ENCODE results near the gene ADGRG2.

The ADGRG2 gene, protein sequence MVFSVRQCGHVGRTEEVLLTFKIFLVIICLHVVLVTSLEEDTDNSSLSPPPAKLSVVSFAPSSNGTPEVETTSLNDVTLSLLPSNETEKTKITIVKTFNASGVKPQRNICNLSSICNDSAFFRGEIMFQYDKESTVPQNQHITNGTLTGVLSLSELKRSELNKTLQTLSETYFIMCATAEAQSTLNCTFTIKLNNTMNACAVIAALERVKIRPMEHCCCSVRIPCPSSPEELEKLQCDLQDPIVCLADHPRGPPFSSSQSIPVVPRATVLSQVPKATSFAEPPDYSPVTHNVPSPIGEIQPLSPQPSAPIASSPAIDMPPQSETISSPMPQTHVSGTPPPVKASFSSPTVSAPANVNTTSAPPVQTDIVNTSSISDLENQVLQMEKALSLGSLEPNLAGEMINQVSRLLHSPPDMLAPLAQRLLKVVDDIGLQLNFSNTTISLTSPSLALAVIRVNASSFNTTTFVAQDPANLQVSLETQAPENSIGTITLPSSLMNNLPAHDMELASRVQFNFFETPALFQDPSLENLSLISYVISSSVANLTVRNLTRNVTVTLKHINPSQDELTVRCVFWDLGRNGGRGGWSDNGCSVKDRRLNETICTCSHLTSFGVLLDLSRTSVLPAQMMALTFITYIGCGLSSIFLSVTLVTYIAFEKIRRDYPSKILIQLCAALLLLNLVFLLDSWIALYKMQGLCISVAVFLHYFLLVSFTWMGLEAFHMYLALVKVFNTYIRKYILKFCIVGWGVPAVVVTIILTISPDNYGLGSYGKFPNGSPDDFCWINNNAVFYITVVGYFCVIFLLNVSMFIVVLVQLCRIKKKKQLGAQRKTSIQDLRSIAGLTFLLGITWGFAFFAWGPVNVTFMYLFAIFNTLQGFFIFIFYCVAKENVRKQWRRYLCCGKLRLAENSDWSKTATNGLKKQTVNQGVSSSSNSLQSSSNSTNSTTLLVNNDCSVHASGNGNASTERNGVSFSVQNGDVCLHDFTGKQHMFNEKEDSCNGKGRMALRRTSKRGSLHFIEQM
- 0 to 0.15 reads per million in 2 donors for total RNA-seq

DNA sequence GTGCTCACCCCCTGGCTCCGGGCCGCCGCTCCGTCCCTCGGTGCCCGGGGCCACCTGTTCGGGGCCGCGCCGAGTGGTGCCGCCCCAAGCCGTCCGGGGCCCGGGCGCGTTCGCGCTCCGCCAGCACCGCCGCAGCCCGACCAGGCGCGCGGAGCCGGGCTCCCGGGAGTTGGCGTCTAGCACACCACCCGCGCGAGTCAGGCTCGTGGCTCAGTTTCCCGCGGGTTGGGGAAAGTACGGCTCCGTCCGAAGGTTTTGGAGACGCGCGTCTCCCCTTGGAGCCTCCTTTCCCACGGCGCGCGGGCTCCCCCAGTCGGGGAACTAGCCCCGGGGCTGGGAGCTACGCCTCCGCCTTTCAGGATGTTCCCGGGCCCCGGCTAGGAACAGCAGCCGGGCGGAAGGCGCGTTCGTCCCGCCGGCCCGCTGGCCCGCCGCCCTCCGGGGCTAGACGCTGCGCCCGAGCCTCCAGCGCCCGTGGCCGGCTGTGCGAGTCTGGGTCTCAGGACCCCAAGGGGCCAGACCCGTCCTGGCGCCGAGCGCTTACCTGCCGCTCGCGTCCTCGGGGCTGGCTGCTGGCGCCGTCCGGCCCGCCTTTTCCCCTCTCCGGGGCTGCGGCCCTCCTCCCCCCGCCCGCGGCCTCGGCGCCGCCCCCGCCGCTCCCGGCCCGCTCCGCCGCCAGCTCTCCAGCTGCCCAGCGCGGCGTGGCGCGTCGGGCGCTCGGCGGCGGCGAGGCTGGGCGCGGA, at the start of gene ADGRG2:
ADGRG2 (minus strand) TSS at position 571 of the 743 bp plus-strand sequence. CDS start 53,634 bp downstream, outside the sequence.
- peak; percentile 10 for DNase-seq

DNA sequence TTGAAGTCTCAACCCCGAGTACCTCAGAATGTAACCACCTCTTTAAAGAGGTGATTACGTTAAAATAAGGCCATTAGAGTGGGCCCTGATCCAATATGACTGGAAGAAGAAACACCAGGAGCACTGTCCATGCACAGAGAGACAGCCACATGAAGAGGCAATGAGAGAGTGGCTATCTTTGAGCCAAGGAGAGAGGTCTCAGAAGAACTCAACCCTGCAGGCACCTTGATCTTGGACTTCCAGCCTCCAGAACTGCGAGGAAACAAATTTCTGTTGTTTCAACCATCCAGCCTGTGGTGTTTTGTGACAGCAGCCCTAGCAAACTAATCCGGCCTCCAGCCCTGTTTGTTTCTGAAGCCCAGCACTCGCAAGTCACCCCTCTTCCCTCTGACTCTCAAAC, 46.3 kb upstream of the ADGRG2 start:
- DNase-seq: no peak

DNA sequence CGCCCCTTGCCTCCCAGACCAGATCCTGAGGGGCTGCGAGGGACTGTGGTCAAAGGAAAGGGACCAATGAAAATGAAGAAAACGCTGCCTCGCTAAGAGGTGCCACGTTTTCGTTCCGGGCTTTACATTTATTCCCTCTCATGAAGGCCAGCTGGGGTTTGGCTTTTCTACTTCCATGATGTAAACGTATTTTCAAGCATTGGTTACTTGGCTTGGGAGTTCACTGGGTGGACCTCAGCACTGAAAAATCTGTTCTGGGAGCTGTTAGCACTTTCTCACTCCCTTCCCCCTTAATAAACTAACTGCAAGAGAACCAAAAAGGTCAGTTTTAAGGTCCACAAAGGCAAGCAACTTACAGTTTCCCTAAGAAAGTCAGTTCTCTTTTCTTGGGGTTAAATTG, 40.6 kb upstream of the ADGRG2 start:
- no peak for DNase-seq

DNA sequence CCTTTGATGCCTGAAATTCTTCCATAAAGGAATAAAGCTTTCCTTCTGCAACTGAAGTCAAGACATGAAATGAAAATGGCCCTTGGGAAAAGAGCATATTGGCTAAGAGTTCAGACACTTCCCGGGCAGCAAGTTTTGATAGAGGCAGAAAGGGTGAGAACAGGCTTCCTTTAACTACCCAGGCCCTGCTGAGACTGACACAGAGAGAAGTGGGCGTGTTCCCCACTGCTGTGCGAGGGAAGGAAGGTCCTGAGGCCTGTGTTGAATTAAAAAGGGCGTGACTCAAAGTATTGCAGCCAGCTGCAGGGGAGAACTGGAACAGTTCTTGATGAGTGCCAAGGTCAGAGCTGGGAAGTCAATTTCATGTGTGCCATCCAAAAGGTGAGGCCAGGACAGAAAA, 33.9 kb upstream of the ADGRG2 start:
- no peak for DNase-seq

DNA sequence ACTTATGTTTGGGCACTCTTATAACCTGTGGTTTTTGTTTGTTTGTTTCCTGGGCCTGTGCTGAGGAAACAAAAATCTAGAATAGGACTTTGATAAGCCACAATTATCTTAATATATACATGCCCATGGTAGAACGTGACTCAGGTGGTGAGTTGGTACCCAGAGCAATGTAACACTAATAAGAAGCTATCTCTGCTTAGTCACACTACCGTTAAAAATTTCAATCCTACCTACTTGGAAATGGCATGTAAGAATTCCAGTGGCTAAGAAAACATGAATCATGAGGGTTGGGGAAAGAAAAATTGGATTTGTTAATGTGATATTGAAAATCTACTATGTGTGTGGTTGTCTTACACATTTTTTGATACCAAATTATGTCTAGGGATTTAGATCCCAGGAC, 30.5 kb upstream of the ADGRG2 start:
- DNase-seq: no peak

DNA sequence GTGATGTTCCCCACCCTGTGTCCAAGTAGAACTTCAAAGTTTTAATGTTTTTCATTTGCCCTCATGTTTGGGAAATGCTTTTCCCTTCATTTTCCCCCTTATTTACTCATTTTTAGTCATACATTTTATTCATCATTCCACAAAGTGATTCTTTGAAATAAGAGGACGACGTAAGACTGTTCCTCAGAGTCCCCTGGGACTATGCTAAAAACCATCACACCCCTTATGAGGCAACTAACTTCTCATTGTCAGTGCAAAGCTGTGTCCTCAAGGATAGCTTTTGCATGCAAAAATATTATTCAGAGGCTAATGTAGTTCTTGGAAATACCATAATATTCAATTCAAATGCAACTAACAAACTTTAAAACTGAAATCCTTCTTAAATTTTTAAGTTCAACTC, 14.8 kb upstream of the ADGRG2 start:
- DNase-seq: no peak

DNA sequence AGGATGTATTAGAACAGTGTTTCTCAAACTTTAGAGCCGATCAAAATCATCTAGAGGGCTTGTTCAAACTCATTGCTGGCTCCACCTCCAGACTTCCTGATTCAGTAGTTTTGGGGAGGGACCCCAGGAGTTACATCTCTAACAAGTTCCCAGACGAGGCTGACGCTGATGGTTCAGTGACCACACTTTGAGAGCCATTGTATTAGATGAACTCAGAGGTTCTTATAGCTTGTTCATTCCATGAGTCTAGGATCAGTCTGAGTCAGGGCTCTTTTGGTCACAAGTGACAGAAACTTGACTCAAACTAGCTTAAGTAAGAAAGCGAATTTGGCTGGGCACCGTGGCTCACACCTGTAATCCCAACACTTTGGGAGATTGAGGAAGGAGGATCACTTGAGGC, 11.5 kb upstream of the ADGRG2 start:
- DNase-seq: no peak

DNA sequence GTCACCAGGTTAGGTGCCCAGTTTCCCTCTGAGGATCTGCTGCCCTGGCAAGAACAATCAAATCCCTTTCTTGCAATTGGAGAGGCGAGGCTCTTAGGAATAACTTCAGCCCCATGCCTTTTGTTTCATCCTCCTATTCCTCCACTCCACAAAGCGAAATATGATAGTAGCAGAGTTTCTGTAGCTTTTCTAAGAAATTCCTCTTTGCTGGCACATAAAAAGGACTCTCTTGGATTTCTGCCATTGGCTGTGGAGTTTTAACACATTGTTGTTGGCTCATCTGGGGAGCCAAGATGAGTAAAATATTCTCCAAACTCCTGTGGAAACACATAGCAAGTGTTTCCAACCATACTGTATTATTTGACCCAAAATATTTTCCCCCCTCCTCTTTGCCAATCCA, 11.0 kb upstream of the ADGRG2 start:
- DNase-seq: no peak

DNA sequence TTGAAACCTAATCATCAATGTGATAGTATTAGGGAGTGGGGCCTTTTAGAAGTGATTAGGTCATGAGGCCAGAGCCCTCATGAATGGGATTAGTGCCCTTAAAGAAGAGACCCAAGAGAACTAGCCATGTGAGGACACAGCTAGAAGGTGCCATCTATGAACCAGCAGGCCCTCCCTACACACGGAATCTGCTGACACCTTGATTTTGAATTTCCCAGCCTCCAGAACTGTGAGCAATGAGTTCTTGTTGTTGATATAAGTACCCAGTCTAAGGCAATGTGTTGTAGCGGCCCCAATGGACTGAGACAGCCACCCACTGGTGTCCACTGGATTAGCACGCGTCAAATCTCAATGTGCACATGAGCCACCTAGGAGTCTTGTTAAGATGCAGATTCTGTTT, 8.4 kb upstream of the ADGRG2 start:
- DNase-seq: no peak

DNA sequence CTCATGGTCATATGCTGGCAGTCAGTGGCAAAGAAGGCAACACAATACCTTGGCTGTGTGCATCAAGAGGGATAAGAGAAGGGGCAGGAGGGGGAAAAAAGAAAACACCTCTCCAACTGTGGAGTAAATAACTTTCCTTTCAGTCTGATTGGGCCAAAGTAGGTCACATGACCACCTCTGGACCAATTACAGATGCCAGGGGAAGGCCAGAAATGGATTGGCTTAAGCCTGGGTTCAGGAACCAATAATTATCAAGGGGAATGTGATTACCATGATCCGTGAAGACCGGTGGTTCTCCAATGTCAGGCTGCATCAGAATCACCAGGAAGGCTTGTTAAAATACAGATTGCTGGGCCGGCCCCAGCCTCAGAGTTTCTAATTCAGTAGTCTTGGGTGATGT, 7.4 kb upstream of the ADGRG2 start:
- no peak for DNase-seq

DNA sequence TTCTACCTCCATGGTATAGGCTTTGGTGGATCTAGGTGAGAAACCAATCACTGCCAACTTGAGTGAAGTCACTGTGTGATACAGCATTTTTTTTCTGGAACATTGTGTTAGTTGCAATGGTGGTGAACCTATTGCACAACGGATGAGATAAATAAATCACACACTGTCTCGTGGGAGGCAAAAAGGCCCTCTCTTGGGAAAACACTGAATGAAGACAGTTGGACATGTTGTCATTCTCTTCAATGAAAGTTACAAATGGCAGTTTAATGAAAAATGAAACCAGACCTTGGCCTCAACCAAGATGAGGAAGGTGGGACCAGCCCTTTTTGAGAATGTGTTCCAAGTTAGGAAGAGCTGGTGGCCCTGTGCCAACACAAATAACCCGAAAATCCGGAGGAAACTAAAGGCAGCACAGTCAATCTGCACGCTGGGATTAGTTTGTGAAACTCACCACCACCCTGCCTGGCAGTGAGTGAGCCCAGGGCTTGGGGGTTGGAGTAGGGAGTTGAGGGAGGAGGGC, 5.4 kb upstream of the ADGRG2 start:
- no peak for DNase-seq

DNA sequence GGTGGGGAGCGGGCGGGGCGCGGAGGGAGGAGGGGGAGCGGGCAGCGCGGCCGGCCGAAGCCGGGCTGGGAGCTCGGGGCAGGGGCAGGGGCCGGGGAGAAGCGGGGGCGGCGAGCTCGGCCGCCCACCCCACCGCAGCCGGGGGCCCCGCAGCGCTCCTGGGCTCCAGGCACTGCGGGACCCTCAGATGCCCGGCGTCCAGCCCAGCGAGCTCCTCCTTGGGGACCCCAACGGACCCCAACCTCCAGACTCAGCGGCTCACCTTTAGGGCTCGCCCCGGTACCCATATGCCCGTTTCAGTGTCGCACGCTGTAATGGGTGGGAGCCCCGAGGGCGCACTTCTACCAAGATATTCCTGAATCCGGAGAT, 357 bp upstream of the ADGRG2 start:
- DNase-seq: no peak

DNA sequence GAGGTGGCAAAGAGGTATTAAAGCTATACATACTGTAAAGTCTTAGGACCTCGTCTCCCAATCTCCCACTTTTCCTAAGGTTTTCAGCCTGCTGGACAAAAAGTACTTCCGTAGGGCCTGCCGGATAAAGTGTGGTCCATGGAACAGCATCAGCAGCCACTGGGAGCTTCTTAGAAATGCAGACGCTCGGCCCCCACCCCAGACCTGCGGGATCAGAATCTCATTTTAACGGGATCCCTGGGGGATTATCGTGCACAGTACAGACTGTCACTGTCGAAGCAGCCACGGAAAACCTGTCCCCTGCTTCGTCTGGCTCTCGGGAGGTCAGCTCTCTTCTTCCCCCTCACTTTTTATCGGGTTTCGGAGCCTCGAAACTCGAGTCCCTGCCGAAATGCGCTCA, 802 bp downstream of the ADGRG2 start:
- DNase-seq: no peak

DNA sequence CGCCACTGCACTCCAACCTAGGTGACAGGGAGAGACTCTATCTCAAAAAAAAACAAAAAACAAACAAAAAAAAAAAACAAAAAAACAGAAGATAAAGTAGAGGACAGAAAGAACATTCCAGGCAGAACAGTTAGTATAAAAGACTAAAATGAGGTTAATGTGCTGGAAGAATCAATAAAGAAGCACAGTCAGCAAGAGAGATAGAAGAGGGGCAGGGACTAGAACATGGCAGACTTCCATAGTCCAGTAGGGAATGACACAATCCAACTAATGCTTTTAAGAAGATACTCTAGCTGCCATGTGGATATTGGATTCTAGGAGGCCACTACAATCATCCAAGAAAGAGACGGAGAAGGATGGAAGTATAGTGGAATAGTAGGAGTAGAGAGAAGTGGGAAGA, 11.6 kb downstream of the ADGRG2 start:
- no peak for DNase-seq

DNA sequence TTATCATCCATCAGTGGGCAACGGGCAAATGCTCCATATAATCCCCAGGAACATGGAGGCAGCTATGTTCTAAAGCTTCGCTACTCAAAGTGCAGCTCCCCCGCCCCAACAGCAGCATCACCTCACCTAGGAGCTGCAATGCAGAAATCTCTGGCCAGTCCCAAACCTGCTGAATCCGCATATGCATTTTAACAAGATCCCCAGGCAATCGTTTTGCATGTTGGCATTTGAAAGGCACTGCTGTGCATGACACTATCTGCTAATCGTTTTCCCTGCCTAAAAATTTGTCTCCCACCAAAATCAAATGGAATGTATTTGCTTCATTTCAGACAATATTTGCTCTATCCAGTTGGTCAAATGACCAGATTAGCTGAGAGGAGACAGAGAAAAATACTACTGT, 15.2 kb downstream of the ADGRG2 start:
- DNase-seq: no peak

DNA sequence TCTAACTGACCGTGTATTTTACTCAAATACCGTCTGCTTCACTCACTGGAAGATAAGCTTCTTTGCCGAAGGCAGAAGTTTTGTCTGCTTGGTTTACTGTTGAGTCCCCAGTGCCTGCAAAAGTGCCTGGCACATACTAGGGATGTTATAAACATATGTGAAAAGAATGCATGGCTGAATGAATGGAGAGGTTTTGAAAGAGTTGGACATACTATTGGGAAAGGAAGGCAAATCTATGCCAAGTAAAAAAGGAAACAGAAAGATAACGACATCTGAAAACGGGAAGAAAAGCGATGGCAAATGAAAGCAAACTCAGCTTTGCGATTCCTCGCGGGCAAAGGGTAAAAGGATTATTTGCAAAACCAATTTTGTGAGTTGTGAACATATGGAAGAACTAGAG, 21.7 kb downstream of the ADGRG2 start:
- DNase-seq: no peak

DNA sequence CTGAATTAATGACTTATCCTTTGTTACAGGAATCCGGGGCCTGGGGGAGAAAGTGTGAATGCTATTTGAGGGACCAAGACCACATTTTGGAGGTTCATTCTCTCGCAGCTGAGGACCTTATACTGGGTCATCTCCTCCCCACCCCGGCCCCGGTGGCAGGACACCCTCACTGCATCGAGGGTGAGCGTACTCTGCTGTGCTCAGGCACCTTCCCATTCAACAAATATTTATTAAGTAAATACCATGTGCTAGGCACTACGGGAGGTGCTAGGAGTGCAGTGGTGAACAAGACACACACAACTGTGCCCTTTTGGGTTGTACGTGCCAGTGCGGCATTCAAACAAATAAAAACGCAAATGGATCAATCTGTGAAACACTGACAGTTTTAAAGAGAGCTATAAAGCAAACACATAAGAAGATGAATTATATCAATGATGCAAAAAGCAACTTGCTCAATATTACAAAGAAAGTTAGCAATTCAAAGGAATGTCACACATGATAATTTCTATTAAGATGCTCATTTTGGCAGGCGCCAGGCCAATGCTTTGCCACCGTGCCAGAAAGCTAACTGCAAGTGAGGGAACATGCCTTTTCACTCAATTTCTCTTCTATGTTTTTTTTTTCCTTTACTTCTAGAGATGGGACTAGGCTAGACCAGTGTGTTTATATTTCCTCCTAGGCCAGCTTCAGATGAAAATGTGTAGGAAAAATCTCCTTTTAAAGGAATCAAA, 24.6 kb downstream of the ADGRG2 start:
- DNase-seq: no peak

DNA sequence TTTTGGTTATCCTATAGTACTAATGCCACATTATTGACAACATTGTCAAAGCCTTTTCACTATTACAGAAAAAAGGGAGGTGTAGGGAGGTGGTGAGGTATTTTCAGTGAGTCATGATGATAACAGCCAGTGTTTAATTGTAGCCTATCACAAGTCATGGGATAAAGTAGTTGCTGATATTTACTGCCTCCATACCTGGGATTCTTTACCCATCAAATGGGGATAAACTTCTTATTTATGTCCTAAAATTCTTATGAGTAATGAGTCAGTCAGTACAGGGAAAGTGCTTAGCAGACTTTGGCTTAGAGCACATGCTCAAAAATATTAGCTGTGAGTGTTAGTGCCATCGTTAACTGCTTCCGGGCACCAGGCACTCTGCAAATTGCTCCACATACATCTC, 25.7 kb downstream of the ADGRG2 start:
- no peak for DNase-seq

DNA sequence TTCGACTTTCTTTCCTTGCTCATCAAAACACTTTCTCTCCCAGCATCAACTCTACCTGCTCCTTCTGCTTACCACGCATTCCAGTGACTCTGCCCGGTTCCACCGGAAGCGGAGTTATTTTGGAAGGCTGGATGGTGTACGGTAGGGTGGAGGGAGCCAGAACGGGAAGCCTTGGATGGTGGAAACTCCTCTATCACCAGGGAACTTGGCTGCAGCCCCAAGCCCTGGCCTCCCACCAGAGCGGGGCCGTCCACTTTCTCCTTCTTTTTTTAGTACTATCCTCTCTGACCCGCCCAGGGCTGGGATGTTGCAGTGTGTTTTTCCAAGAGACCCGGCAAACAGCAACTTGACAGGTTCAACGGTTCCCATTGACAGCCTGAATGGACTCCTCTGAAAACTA, 27.6 kb downstream of the ADGRG2 start:
- no peak for DNase-seq

DNA sequence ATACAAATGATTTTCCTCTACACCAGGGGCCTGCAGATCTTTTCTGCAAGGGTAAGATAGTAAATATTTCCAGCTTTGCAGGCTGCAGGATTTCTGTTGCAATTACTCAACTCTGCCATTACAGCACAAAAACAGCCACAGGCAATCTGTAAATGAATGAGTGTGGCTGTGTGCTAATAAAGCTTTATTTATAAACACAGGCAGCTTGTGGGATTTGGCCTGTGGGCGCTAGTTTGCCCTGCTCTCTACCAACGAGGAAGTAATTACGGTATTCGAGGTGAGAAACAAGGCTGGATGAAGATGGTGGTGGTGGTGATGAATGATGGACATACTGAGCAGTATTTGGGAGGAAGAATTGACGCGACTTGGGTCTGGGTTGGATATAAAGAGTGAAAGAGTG, 30.7 kb downstream of the ADGRG2 start:
- no peak for DNase-seq

DNA sequence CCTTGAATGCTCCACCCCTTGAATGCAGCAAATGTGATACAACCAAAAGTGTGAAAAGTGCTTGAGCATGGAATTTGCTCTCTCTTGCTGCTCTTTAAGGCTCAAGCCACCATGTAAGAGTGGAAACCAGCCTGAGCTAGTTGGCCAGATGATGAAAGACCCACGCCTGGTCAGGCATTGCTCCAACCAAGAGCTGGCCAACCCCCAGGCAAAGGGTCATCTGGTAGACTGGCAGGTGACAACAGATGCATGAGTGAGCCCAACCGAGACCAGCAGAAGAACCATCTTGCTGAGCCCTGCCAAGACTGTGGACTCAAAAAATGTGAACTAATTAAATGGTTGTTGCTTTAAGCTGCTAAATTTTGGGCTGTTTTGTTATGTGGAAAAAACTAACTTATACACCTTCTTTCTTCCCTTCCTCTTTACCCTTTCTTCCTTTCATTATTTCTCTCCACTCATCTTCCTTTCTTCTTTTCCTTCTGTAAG, 32.7 kb downstream of the ADGRG2 start:
- DNase-seq: no peak

All from activated gamma-delta T cell (primary cell).